HG03159 (cell line): Measurements from ENCODE around the gene PARP15.
"Not testable (repeated sequence)": the region's sequence is repeated elsewhere in the genome, so short reads cannot be mapped to it uniquely, and the experiment has no call there.

Source experiments
- ATAC-seq: cut with Tn5 transposase; IDR thresholded peaks from one replicate; pipeline ENCODE4 v1.9.1; 2021; ENCODE audit warnings: mild to moderate bottlenecking, moderate library complexity; ENCODE audit not compliant: unreplicated experiment

The PARP15 gene

GRCh38 chr3:122661633-122662032 is 84.2 kb downstream of the PARP15 start:
- no peak for ATAC-seq

- no peak for ATAC-seq
These were observed 85.1 kb downstream of the PARP15 start for GRCh38 chr3:122662505-122662904.

GRCh38 chr3:122665226-122665786 is 87.9 kb downstream of the PARP15 start:
- no peak for ATAC-seq

- no peak for ATAC-seq
These were observed 88.4 kb downstream of the PARP15 start for GRCh38 chr3:122665881-122666280.

- ATAC-seq = no peak
These were observed 91.7 kb downstream of the PARP15 start for GRCh38 chr3:122668930-122669730.

GRCh38 chr3:122671553-122671952 is 94.1 kb downstream of the PARP15 start:
- no peak for ATAC-seq

- ATAC-seq = no peak
These were observed 96.9 kb downstream of the PARP15 start for GRCh38 chr3:122674339-122674738.

GRCh38 chr3:122676759-122677158 is 99.3 kb downstream of the PARP15 start:
- ATAC-seq = no peak

GRCh38 chr3:122677216-122677615 is 99.8 kb downstream of the PARP15 start:
- ATAC-seq = no peak

GRCh38 chr3:122678506-122678905 is 101.1 kb downstream of the PARP15 start:
- ATAC-seq = no peak

- peak; percentile 29 for ATAC-seq
These were observed 101.8 kb downstream of the PARP15 start for GRCh38 chr3:122679085-122679881.

- peak; percentile 11 for ATAC-seq
These were observed 102.5 kb downstream of the PARP15 start for GRCh38 chr3:122679882-122680474.

GRCh38 chr3:122680475-122681283 is 103.2 kb downstream of the PARP15 start, which contains the start of gene PARP14:
Gene PARP14 (plus strand): TSS chr3:122680839. CDS start chr3:122680884, 45 bp downstream.
- peak; percentile 33 for ATAC-seq

- ATAC-seq = no peak
These were observed 104.0 kb downstream of the PARP15 start for GRCh38 chr3:122681284-122681973.

GRCh38 chr3:122681974-122682409 is 104.5 kb downstream of the PARP15 start:
- no peak for ATAC-seq

- ATAC-seq = not testable (repeated sequence)
These were observed 105.4 kb downstream of the PARP15 start for GRCh38 chr3:122682778-122683411.

GRCh38 chr3:122687298-122687697 is 109.8 kb downstream of the PARP15 start:
- ATAC-seq = no peak
